IMR-90 (cell line): Measurements from ENCODE around the gene MAP4. TPM values are rescaled to one million over a fixed set of nuclear protein-coding genes. Genes with fewer than 3 reads are reported as not detected.
A peak's percentile ranks its signal among the peaks of the same experiment; 100 is the strongest.

Experiments used
- ATAC-seq: fragments of 200-7000 bp; cut with Tn5 transposase; 2 replicates; pipeline ENCODE4 v1.9.1; 2020; ENCODE audit warnings: low read depth, mild to moderate bottlenecking, moderate library complexity
- BruUV-seq: library from RNA; stranded (reverse); fragments of 400-500 nt; replicated peaks from 2 replicates; lab custom pipeline; 2021; lab: Mats Ljungman, UMichigan
- CTCF ChIA-PET: fragments of 300-600 bp; formaldehyde crosslinking; extraction: SDS; loops from one replicate; lab custom pipeline; 2021; ENCODE audit warnings: antibody characterized with exemption; lab: Yijun Ruan, JAX
- POLR2A ChIA-PET: fragments of 300-600 bp; sonication (Branson Sonifier 250); formaldehyde crosslinking; loops from one replicate; lab custom pipeline; 2022; ENCODE audit warnings: antibody characterized with exemption; ENCODE audit not compliant: unreplicated experiment; lab: Charles Lee
- DNase-seq: peaks from one replicate; pipeline ENCODE4 v3.0.0; 2013
- H2AFZ ChIP-seq: replicated peaks from 2 replicates; pipeline ENCODE3; 2013; ENCODE audit warnings: low read length, mild to moderate bottlenecking; ENCODE audit not compliant: poor library complexity
- H2AK5ac ChIP-seq: 2 replicates; pipeline ENCODE4 v1.6.1; 2013; ENCODE audit warnings: low read depth, low read length, inconsistent platforms
- H2AK9ac ChIP-seq: replicated peaks from 2 replicates; pipeline ENCODE3; 2013; ENCODE audit warnings: mild to moderate bottlenecking, low read depth, low read length, moderate library complexity; ENCODE audit not compliant: poor library complexity
- H2BK120ac ChIP-seq: 2 replicates; pipeline ENCODE4 v1.6.1; 2013; ENCODE audit warnings: low read depth, low read length, inconsistent platforms
- H2BK15ac ChIP-seq: 3 replicates; pipeline ENCODE4 v1.6.1; 2013; ENCODE audit warnings: low read depth, low read length, inconsistent platforms
- H2BK20ac ChIP-seq: 2 replicates; pipeline ENCODE4 v1.6.1; 2013; ENCODE audit warnings: low read depth, mild to moderate bottlenecking, inconsistent platforms, low read length, moderate library complexity
- H2BK5ac ChIP-seq: 2 replicates; pipeline ENCODE4 v1.6.1; 2013; ENCODE audit warnings: mild to moderate bottlenecking, low read depth, low read length, inconsistent platforms; ENCODE audit not compliant: poor library complexity, severe bottlenecking
- H3K14ac ChIP-seq: replicated peaks from 2 replicates; pipeline ENCODE4 v1.6.1; 2013; ENCODE audit warnings: low read depth, low read length, inconsistent platforms
- H3K18ac ChIP-seq: 2 replicates; pipeline ENCODE4 v1.6.1; 2013; ENCODE audit warnings: low read depth, low read length, control low read depth
- H3K23ac ChIP-seq: 2 replicates; pipeline ENCODE4 v1.6.1; 2013; ENCODE audit warnings: low read depth, low read length, inconsistent platforms
- H3K27ac ChIP-seq: 2 replicates; pipeline ENCODE4 v1.5.1; 2013; ENCODE audit warnings: mild to moderate bottlenecking, control low read depth, low read length; ENCODE audit not compliant: insufficient read depth
- H3K27me3 ChIP-seq: 2 replicates; pipeline ENCODE4 v1.6.1; 2013; ENCODE audit warnings: low read length; ENCODE audit not compliant: control insufficient read depth, insufficient read depth
- H3K36me3 ChIP-seq: 2 replicates; pipeline ENCODE4 v1.6.1; 2013; ENCODE audit warnings: low read length, mixed read lengths; ENCODE audit not compliant: control insufficient read depth, insufficient read depth
- H3K4ac ChIP-seq: 2 replicates; pipeline ENCODE4 v1.6.1; 2013; ENCODE audit warnings: low read depth, low read length, inconsistent platforms
- H3K4me1 ChIP-seq: 2 replicates; pipeline ENCODE4 v1.6.1; 2013; ENCODE audit warnings: low read length, mixed read lengths; ENCODE audit not compliant: control insufficient read depth, insufficient read depth
- H3K4me2 ChIP-seq: 2 replicates; pipeline ENCODE4 v1.6.1; 2013; ENCODE audit warnings: low read depth, mild to moderate bottlenecking, control low read depth, low read length, moderate library complexity
- H3K4me3 ChIP-seq: 2 replicates; pipeline ENCODE4 v1.5.1; 2013; ENCODE audit warnings: low read depth, mild to moderate bottlenecking, control low read depth, low read length, moderate library complexity; ENCODE audit not compliant: insufficient read depth
- H3K56ac ChIP-seq: 2 replicates; pipeline ENCODE4 v1.6.1; 2013; ENCODE audit warnings: low read length, inconsistent platforms; ENCODE audit not compliant: insufficient read depth; ENCODE audit errors: extremely low read depth
- H3K79me1 ChIP-seq, 2 experiments: 2 replicates each; pipeline ENCODE4 v1.6.1; 2013; ENCODE audit warnings: low read length in 2 of 2, inconsistent platforms in 1 of 2, low read depth in 1 of 2
- H3K9ac ChIP-seq: 2 replicates; pipeline ENCODE4 v1.6.1; 2013; ENCODE audit warnings: low read depth, low read length, control low read depth
- H3K9me1 ChIP-seq: 2 replicates; pipeline ENCODE4 v1.6.1; 2013; ENCODE audit warnings: low read length, inconsistent platforms; ENCODE audit not compliant: insufficient read depth
- H3K9me3 ChIP-seq: 2 replicates; pipeline ENCODE4 v1.6.1; 2013; ENCODE audit warnings: low read length; ENCODE audit not compliant: control insufficient read depth, insufficient read depth
- H4K20me1 ChIP-seq: 2 replicates; pipeline ENCODE4 v1.6.1; 2013; ENCODE audit warnings: low read length, inconsistent platforms; ENCODE audit not compliant: insufficient read depth
- H4K5ac ChIP-seq: 2 replicates; pipeline ENCODE4 v1.6.1; 2013; ENCODE audit warnings: mild to moderate bottlenecking, low read depth, low read length, control low read depth
- H4K8ac ChIP-seq, 2 experiments: 2 replicates each; pipeline ENCODE4 v1.6.1; 2013; ENCODE audit warnings: low read depth in 2 of 2, low read length in 2 of 2, control low read depth in 1 of 2, inconsistent platforms in 1 of 2
- H4K91ac ChIP-seq: 2 replicates; pipeline ENCODE4 v1.6.1; 2013; ENCODE audit warnings: low read depth, low read length, inconsistent platforms; ENCODE audit not compliant: insufficient read depth
- CHD1 ChIP-seq: IDR thresholded peaks from 2 replicates; pipeline ENCODE4 v1.6.1; 2012; ENCODE audit warnings: low read depth, low read length, improper control_type of control experiment
- FOS ChIP-seq: fragments of 150-350 bp; IDR thresholded peaks from 2 replicates; pipeline ENCODE4 v1.6.1; 2016; ENCODE audit warnings: low read depth, low read length
- WGBS, 2 experiments: methylation state at CpG; one replicate each; pipeline versions ENCODE4 v1.1.5 to v1.1.7; 2013; ENCODE audit warnings: missing lambda C conversion rate in 2 of 2; ENCODE audit not compliant: insufficient read length in 1 of 2; ENCODE audit errors: extremely low coverage in 2 of 2; 5-methylcytosine and 5-hydroxymethylcytosine counted together
- dilution Hi-C: fragments of 300-500 bp; cut with HindIII; formaldehyde crosslinking; loops from one replicate; pipeline ENCODE4 v1.14.3; 2018; ENCODE audit warnings: low sequenced_read_pairs; ENCODE audit not compliant: unreplicated experiment
- in situ Hi-C: fragments of 300-500 bp; cut with MboI; formaldehyde crosslinking; loops from 3 replicates; pipeline ENCODE4 v1.14.3; 2019; ENCODE audit warnings: low sequenced_read_pairs, inconsistent platforms, mixed read lengths
- intact Hi-C: fragments of 100-400 bp; cut with micrococcal nuclease; formaldehyde crosslinking; loops from 2 replicates; pipeline ENCODE4 v1.10.0; 2022
- polyA plus RNA-seq, 3 experiments: library from polyadenylated mRNA; depleted of rRNA; stranded (reverse); fragments of >200 nt; gene quantifications; 2 replicates each; pipeline ENCODE4 v1.2.3, GENCODE V29; 2012; ENCODE audit warnings: low replicate concordance in 1 of 3
- total RNA-seq: library from RNA; depleted of rRNA; stranded (reverse); fragments of >200 nt; gene quantifications from 2 replicates; pipeline ENCODE4 v1.2.3, GENCODE V29; 2012
- TF ChIP-seq, protein P1 (sequence below): fragments of 150-350 bp; IDR thresholded peaks from 2 replicates; pipeline ENCODE4 v1.6.1; 2016; ENCODE audit warnings: low read depth, mild to moderate bottlenecking, low read length, moderate library complexity, borderline replicate concordance
- TF ChIP-seq, protein P2 (sequence below): conservative IDR thresholded peaks from 2 replicates; pipeline ENCODE4 v1.5.1; 2012; ENCODE audit warnings: mild to moderate bottlenecking, low read depth, low read length, improper control_type of control experiment

The MAP4 gene
- total and polyA plus RNA-seq, 2 of the 4 experiments (the other 2 are of a cell fraction): 87.8 to 216 TPM

DNA sequence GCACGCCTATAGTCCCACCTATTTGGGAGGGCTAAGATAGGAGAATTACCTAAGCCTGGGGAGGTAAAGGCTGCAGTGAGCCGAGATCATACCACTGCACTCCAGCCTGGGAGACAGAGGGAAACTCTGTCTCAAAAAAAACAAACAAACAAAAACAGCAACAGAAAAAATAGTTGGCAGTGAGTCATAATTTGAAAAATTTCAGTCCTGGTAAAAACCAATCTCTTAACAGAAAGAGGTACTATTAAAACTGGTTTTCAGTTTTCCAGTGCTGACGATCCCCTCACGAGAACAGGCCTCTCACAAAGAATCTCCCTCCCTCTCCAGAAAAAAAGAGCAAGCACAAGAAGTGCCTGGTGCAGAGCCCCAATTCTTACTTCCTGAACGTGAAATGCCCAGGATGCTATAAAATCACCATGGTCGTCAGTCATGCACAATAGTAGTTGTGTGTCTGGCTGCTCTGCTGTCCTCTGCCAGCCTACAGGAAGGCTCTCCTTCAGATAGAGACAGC lies 22.8 kb upstream of the MAP4 start:
- Histone ChIP-seq H3K36me3 (no peaks in the 10 kb centered on the region), H3K18ac (peak overlapping the region; percentile 91), H3K14ac (peak overlapping the region; percentile 40), H2AK5ac (peak overlapping the region; percentile 88), H2BK5ac (peak overlapping the region; percentile 76), H3K9me3 (no peaks in the 10 kb centered on the region), H2BK120ac (peak overlapping the region; percentile 36; the same call in 1 of the 2 replicates), H3K9me1 (peaks cover 30% of the 10 kb centered on the region), H3K79me1 (peaks cover 8 to 66% of the 10 kb centered on the region in 2 experiments), H2AK9ac (no peak overlapping the region), H3K4me1 (peaks cover 24% of the 10 kb centered on the region), H3K9ac (peak overlapping the region; percentile 67), H4K20me1 (peaks cover 93% of the 10 kb centered on the region), H2AFZ (no peak overlapping the region), H3K4me2 (peak overlapping the region; percentile 76), H3K27me3 (no peaks in the 10 kb centered on the region), H3K4me3 (no peak overlapping the region), H4K5ac (peak overlapping the region; percentile 92), H3K56ac (peak overlapping the region; percentile 61; the same call in 1 of the 2 replicates), H2BK15ac (0 out of 3 replicates have a peak overlapping the region, but pooled peaks have one; percentile 30), H3K27ac (peak overlapping the region; percentile 94), H2BK20ac (peak overlapping the region; percentile 22), H3K23ac (peak overlapping the region; percentile 21; the same call in 1 of the 2 replicates), H4K91ac (peak overlapping the region; percentile 28; the same call in 1 of the 2 replicates), H3K4ac (peak overlapping the region; percentile 79), H4K8ac (peak overlapping the region; percentile 34 to 41; a peak in 1 of 4 replicates)
- POLR2A ChIA-PET: no interaction called here
- dilution Hi-C loops (no loop called here), intact Hi-C loops (loop anchor here (5.0 kb wide), 1 partner anchor 48 kb away; no protein-coding TSS in a partner anchor), in situ Hi-C loops (no loop called here)
- DNase-seq (no peak), ATAC-seq (no peak)
- CTCF ChIA-PET: interaction anchor here (1.3 kb wide), 1 partner anchor 113 kb away, joined by 3 read pairs; no protein-coding TSS in a partner anchor
- no TSS peak for BruUV-seq
- WGBS, 2 experiments: no CpG with 5 or more reads among the region's 6 CpGs
- TF ChIP-seq, protein P1, sequence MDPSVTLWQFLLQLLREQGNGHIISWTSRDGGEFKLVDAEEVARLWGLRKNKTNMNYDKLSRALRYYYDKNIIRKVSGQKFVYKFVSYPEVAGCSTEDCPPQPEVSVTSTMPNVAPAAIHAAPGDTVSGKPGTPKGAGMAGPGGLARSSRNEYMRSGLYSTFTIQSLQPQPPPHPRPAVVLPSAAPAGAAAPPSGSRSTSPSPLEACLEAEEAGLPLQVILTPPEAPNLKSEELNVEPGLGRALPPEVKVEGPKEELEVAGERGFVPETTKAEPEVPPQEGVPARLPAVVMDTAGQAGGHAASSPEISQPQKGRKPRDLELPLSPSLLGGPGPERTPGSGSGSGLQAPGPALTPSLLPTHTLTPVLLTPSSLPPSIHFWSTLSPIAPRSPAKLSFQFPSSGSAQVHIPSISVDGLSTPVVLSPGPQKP: no peak
- TF ChIP-seq FOS (no peak), CHD1 (no peak)
- TF ChIP-seq, protein P2, sequence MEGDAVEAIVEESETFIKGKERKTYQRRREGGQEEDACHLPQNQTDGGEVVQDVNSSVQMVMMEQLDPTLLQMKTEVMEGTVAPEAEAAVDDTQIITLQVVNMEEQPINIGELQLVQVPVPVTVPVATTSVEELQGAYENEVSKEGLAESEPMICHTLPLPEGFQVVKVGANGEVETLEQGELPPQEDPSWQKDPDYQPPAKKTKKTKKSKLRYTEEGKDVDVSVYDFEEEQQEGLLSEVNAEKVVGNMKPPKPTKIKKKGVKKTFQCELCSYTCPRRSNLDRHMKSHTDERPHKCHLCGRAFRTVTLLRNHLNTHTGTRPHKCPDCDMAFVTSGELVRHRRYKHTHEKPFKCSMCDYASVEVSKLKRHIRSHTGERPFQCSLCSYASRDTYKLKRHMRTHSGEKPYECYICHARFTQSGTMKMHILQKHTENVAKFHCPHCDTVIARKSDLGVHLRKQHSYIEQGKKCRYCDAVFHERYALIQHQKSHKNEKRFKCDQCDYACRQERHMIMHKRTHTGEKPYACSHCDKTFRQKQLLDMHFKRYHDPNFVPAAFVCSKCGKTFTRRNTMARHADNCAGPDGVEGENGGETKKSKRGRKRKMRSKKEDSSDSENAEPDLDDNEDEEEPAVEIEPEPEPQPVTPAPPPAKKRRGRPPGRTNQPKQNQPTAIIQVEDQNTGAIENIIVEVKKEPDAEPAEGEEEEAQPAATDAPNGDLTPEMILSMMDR: no peak
